ENCODE data around the gene RMDN2. TPM values are rescaled to one million over a fixed set of nuclear protein-coding genes. Genes with fewer than 3 reads are reported as not detected.

Gene RMDN2
- total and polyA plus RNA-seq, 10 of the 15 experiments (the other 5 are each of a cell fraction or from before 2014, with no cell fraction given) = 2.6 to 12.4 (median 9.2) TPM

DNA sequence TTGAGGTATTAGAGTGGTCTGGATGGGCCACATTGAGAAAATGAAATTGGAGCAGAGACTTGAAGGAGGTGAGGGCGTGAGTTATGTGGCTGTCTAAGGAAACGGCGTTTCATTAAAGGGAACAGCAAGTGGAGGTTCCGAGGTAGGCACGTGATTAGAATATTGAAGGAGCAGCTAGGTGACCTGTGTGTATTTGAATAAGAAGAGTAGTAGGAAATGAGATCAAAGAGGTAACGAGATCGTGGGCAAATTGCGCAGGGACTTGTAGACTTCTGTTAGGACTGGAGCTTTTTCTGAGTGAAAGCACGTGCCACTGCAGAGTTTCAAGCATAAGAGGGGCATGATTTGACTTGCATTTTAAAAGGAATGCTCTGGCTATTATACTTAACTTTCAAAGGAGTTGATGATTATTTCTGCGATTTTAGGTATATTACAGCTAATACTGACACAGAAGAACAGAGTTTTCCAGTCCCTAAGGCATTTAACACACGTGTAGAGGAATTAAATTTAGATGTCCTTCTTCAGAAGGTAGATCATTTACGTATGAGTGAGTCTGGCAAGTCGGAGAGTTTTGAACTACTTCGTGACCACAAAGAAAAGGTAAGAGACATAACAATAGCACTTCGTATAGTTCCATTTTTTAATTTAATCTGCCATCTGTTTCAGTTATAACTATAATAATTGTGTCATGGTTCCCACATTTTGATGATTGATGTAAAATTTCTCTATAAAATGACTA, 48.7 kb downstream of the RMDN2 start:
- H2AFZ ChIP-seq (ENCODE audit: control insufficient read depth, low read depth, low read length) = no peak overlapping the region
- ChIA-PET SMC1A (ENCODE audit: uncharacterized antibody, unreplicated experiment) (interaction anchor here (0.6 to 2.0 kb wide), 4 partner anchors 17 to 303 kb away, joined by 3 to 6 read pairs (median 3); no protein-coding TSS in a partner anchor), CTCF (interaction anchor here (0.6 to 2.4 kb wide), 7 partner anchors 8 to 578 kb away, joined by 3 to 9 read pairs (median 3); no protein-coding TSS in a partner anchor), RAD21 (ENCODE audit: unreplicated experiment) (interaction anchor here (0.9 kb wide), 1 partner anchor 49 kb away, joined by 3 read pairs; the partner anchor contains the start of gene RMDN2), POLR2A (no interaction called here)
- no peak overlapping the region for H3K9ac ChIP-seq (ENCODE audit: control insufficient read depth, insufficient read depth, low read length)
- in situ Hi-C loops (cut with MboI) = no loop called here
- no peaks in the 10 kb centered on the region for H4K20me1 ChIP-seq (ENCODE audit: control insufficient read depth, insufficient read depth)
- no peak overlapping the region for H3K4me3 ChIP-seq
- H3K27ac ChIP-seq (ENCODE audit: control insufficient read depth, insufficient read depth) = no peak overlapping the region
- no peaks in the 10 kb centered on the region for H3K79me2 ChIP-seq (ENCODE audit: control insufficient read depth, insufficient read depth, low read length)
- ATAC-seq = no peak
- no peak for DNase-seq (ENCODE audit: low read depth, low spot score)
- no peaks in the 10 kb centered on the region for H3K4me1 ChIP-seq (ENCODE audit: control insufficient read depth, insufficient read depth, low read length)
- no peaks in the 10 kb centered on the region for H3K36me3 ChIP-seq (ENCODE audit: control insufficient read depth in 2 of 2, insufficient read depth in 2 of 2, low read length in 1 of 2)
- no TSS peak for BruUV-seq (replicated peaks)
- intact Hi-C loops (cut with micrococcal nuclease; ENCODE audit: unreplicated experiment) = no loop called here
- no peaks in the 10 kb centered on the region for H3K27me3 ChIP-seq (replicated peaks in 1 of 2; ENCODE audit: control insufficient read depth in 2 of 2, insufficient read depth in 2 of 2, low read length in 1 of 2)
- no peak overlapping the region for H3K4me2 ChIP-seq (ENCODE audit: control insufficient read depth, insufficient read depth)
- WGBS (ENCODE audit: insufficient coverage, insufficient replicate concordance, low lambda C conversion rate, missing lambda C conversion rate) = 81% methylated on average over 15 of the region's 15 CpGs
- no peaks in the 10 kb centered on the region for H3K9me3 ChIP-seq (replicated peaks; ENCODE audit: control insufficient read depth, insufficient read depth, low read length)
- no peak for FAIRE-seq
- TF ChIP-seq RBBP5 (conservative IDR thresholded peaks at IDR 0.05) (no peak), TCF7 (IDR thresholded peaks at IDR 0.05; ENCODE audit: borderline replicate concordance) (no peak), CHD1 (IDR thresholded peaks at IDR 0.05; ENCODE audit: low read depth, low read length) (no peak), KLF5 (IDR thresholded peaks at IDR 0.05; ENCODE audit: partially characterized antibody) (no peak), BHLHE40 (IDR thresholded peaks at IDR 0.05; ENCODE audit: borderline replicate concordance in 1 of 2, low read depth in 2 of 2, low read length in 1 of 2) (no peak), SMAD1 (IDR thresholded peaks at IDR 0.05; ENCODE audit: low read depth, partially characterized antibody) (no peak), ETV6 (conservative IDR thresholded peaks at IDR 0.05 in 1 of 2, IDR thresholded peaks at IDR 0.05 in 1 of 2; ENCODE audit: borderline replicate concordance in 1 of 2, low read depth in 1 of 2) (no peak), SUZ12 (IDR thresholded peaks at IDR 0.05; ENCODE audit: unreplicated experiment) (no peak), SMAD5 (IDR thresholded peaks at IDR 0.05; ENCODE audit: low read depth) (no peak), ZNF274 (IDR thresholded peaks at IDR 0.05; ENCODE audit: insufficient read depth, insufficient read length) (no peak), RB1 (IDR thresholded peaks at IDR 0.05; ENCODE audit: borderline replicate concordance) (no peak), MTA2 (IDR thresholded peaks at IDR 0.05; ENCODE audit: low read depth) (no peak)
- TF ChIP-seq, protein P1, sequence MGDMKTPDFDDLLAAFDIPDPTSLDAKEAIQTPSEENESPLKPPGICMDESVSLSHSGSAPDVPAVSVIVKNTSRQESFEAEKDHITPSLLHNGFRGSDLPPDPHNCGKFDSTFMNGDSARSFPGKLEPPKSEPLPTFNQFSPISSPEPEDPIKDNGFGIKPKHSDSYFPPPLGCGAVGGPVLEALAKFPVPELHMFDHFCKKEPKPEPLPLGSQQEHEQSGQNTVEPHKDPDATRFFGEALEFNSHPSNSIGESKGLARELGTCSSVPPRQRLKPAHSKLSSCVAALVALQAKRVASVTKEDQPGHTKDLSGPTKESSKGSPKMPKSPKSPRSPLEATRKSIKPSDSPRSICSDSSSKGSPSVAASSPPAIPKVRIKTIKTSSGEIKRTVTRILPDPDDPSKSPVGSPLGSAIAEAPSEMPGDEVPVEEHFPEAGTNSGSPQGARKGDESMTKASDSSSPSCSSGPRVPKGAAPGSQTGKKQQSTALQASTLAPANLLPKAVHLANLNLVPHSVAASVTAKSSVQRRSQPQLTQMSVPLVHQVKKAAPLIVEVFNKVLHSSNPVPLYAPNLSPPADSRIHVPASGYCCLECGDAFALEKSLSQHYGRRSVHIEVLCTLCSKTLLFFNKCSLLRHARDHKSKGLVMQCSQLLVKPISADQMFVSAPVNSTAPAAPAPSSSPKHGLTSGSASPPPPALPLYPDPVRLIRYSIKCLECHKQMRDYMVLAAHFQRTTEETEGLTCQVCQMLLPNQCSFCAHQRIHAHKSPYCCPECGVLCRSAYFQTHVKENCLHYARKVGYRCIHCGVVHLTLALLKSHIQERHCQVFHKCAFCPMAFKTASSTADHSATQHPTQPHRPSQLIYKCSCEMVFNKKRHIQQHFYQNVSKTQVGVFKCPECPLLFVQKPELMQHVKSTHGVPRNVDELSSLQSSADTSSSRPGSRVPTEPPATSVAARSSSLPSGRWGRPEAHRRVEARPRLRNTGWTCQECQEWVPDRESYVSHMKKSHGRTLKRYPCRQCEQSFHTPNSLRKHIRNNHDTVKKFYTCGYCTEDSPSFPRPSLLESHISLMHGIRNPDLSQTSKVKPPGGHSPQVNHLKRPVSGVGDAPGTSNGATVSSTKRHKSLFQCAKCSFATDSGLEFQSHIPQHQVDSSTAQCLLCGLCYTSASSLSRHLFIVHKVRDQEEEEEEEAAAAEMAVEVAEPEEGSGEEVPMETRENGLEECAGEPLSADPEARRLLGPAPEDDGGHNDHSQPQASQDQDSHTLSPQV (IDR thresholded peaks at IDR 0.05) = no peak
- TF ChIP-seq, protein P2, sequence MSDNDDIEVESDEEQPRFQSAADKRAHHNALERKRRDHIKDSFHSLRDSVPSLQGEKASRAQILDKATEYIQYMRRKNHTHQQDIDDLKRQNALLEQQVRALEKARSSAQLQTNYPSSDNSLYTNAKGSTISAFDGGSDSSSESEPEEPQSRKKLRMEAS (IDR thresholded peaks at IDR 0.05; ENCODE audit: low read depth, low read length) = no peak
- TF ChIP-seq, protein P3, sequence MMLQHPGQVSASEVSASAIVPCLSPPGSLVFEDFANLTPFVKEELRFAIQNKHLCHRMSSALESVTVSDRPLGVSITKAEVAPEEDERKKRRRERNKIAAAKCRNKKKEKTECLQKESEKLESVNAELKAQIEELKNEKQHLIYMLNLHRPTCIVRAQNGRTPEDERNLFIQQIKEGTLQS (IDR thresholded peaks at IDR 0.05; ENCODE audit: borderline replicate concordance, extremely low read depth, low read depth, low read length) = no peak
